K562 (cell line): ENCODE data around the gene LYVE1. TPM values are rescaled to one million over a fixed set of nuclear protein-coding genes. Genes with fewer than 3 reads are reported as not detected.

Source experiments
- ATAC-seq: fragments of 200-7000 bp; cut with Tn5 transposase; 3 replicates; pipeline ENCODE4 v1.9.1; 2020; ENCODE audit warnings: moderate library complexity
- BruUV-seq: library from RNA; stranded (reverse); fragments of 400-500 nt; replicated peaks from 2 replicates; lab custom pipeline; 2021; lab: Mats Ljungman, UMichigan
- CTCF ChIA-PET: fragments of 300-600 bp; formaldehyde crosslinking; extraction: SDS; loops from one replicate; lab custom pipeline; 2021; ENCODE audit warnings: low intra/inter-chr PET ratio; lab: Yijun Ruan, JAX
- POLR2A ChIA-PET: fragments of 300-600, 350-650 bp; sonication (Branson Sonifier 250); formaldehyde crosslinking; extraction: SDS; loops from one replicate; lab custom pipeline; 2021; ENCODE audit warnings: antibody characterized with exemption, inconsistent platforms; lab: Yijun Ruan, JAX
- DNase-seq, 4 experiments: peaks; one replicate each; pipeline versions ENCODE4 v3.0.0 to v3.0.0-alpha.2; 2011 to 2018; ENCODE audit warnings: low spot score in 3 of 4, mixed read lengths in 3 of 4; ENCODE audit errors: extremely low read depth in 1 of 4
- FAIRE-seq: peaks from 2 replicates; lab custom pipeline; 2011; peaks lifted over from hg19 to GRCh38; lab: Jason Lieb, UNC
- H2AFZ ChIP-seq: 2 replicates; pipeline ENCODE4 v1.6.0; 2011; ENCODE audit warnings: low read depth, low read length, control low read depth, inconsistent platforms
- H3K27ac ChIP-seq: fragments of 200-600 bp; 3 replicates; pipeline ENCODE4 v1.8.0; 2011; ENCODE audit warnings: low read depth, mild to moderate bottlenecking, control low read depth, inconsistent platforms, low read length, moderate library complexity, mixed read lengths; ENCODE audit errors: extremely low read depth
- H3K27me3 ChIP-seq, 2 experiments: fragments of 300-600 bp in 1 of 2; 2 replicates in 1 of 2; 3 replicates in 1 of 2; pipeline versions ENCODE4 v1.6.0 to v1.8.0; 2011; ENCODE audit warnings: inconsistent platforms in 2 of 2, low read length in 2 of 2, mild to moderate bottlenecking in 1 of 2, mixed read lengths in 1 of 2, moderate library complexity in 1 of 2; ENCODE audit not compliant: control insufficient read depth in 2 of 2, insufficient read depth in 2 of 2
- H3K36me3 ChIP-seq: fragments of 300-600 bp; 3 replicates; pipeline ENCODE4 v1.8.0; 2011; ENCODE audit warnings: mild to moderate bottlenecking, low read length, inconsistent platforms; ENCODE audit not compliant: control insufficient read depth, insufficient read depth
- H3K4me1 ChIP-seq, 2 experiments: fragments of 200-600 bp in 1 of 2; replicated peaks in 1 of 2; 2 replicates in 1 of 2; 3 replicates in 1 of 2; pipeline versions ENCODE4 v1.5.1 to v1.8.0; 2011; ENCODE audit warnings: inconsistent platforms in 2 of 2, low read length in 2 of 2, mild to moderate bottlenecking in 1 of 2, mixed read lengths in 1 of 2, moderate library complexity in 1 of 2; ENCODE audit not compliant: control insufficient read depth in 2 of 2, insufficient read depth in 2 of 2
- H3K4me2 ChIP-seq: 2 replicates; pipeline ENCODE4 v1.6.1; 2011; ENCODE audit warnings: low read length, control low read depth, inconsistent platforms, mixed read lengths; ENCODE audit not compliant: insufficient read depth
- H3K4me3 ChIP-seq: fragments of 200-600 bp; sonication (generic), shearing (Covaris generic); 2 replicates; pipeline ENCODE4 v1.5.1; 2016; ENCODE audit warnings: control low read depth, inconsistent platforms
- H3K79me2 ChIP-seq: fragments of 200-600 bp; 3 replicates; pipeline ENCODE4 v1.8.0; 2011; ENCODE audit warnings: low read length, inconsistent platforms; ENCODE audit not compliant: control insufficient read depth, insufficient read depth
- H3K9ac ChIP-seq, 2 experiments: 2 replicates each; pipeline versions ENCODE4 v1.6.0 to v1.6.1; 2011; ENCODE audit warnings: low read depth in 2 of 2, low read length in 2 of 2, control low read depth in 1 of 2, inconsistent platforms in 1 of 2, mild to moderate bottlenecking in 1 of 2, mixed read lengths in 1 of 2; ENCODE audit not compliant: insufficient read depth in 1 of 2
- H3K9me1 ChIP-seq: one replicate; pipeline ENCODE4 v1.6.0; 2011; ENCODE audit warnings: inconsistent platforms, mild to moderate bottlenecking, low read length, moderate library complexity; ENCODE audit not compliant: control insufficient read depth, insufficient read depth
- H3K9me3 ChIP-seq: replicated peaks from 2 replicates; pipeline ENCODE4 v1.5.1; 2011; ENCODE audit warnings: low read depth, low read length, inconsistent platforms; ENCODE audit not compliant: control insufficient read depth, insufficient read depth
- H4K20me1 ChIP-seq: replicated peaks from 2 replicates; pipeline ENCODE4 v1.6.1; 2011; ENCODE audit warnings: low read length, inconsistent platforms, mixed read lengths; ENCODE audit not compliant: control insufficient read depth, insufficient read depth
- HNRNPL ChIP-seq: fragments of 200-400 bp; formaldehyde crosslinking; IDR thresholded peaks from 2 replicates; pipeline ENCODE4 v1.6.1; 2017; ENCODE audit warnings: low read depth, mild to moderate bottlenecking, low read length
- MAFG ChIP-seq: fragments of 450-650 bp; conservative IDR thresholded peaks from 2 replicates; pipeline ENCODE4 v1.6.1; 2016; ENCODE audit warnings: missing genetic modification characterization, missing compliant biosample characterization
- THRAP3 ChIP-seq: fragments of 450-650 bp; IDR thresholded peaks from 2 replicates; pipeline ENCODE4 v1.6.1; 2016; ENCODE audit warnings: mild to moderate bottlenecking, inconsistent platforms, borderline replicate concordance
- ZBTB17 ChIP-seq: fragments of 450-650 bp; formaldehyde crosslinking; IDR thresholded peaks from 2 replicates; pipeline ENCODE4 v1.4.0; 2020; ENCODE audit warnings: mild to moderate bottlenecking
- ZKSCAN1 ChIP-seq: fragments of 150-350 bp; IDR thresholded peaks from 2 replicates; pipeline ENCODE4 v1.6.1; 2016; ENCODE audit warnings: low read depth, low read length
- WGBS: fragments of 100-300 bp; shearing (Covaris generic); methylation state at CpG from one replicate; pipeline ENCODE4 v1.1.6; 2016; ENCODE audit warnings: low coverage, mixed read lengths; ENCODE audit not compliant: insufficient coverage; ENCODE audit errors: missing lambda C conversion rate; 5-methylcytosine and 5-hydroxymethylcytosine counted together
- in situ Hi-C: fragments of 300-500 bp; cut with MboI; formaldehyde crosslinking; loops from 4 replicates; pipeline ENCODE4 v1.15.0; 2018; ENCODE audit warnings: inconsistent platforms, mixed read lengths
- intact Hi-C: fragments of 100-400 bp; cut with micrococcal nuclease; formaldehyde crosslinking; loops from 2 replicates; pipeline ENCODE4 v1.14.2; 2022
- polyA plus RNA-seq, 8 experiments: library from polyadenylated mRNA; depleted of rRNA in 4 of 8; stranded (reverse) in 5 of 8; unstranded in 3 of 8; fragments of >200 nt; fragmentation: Nextera tagmentation in 2 of 8; fragmentation: Illumina TruSeq in 1 of 8; extraction: Ambion mirVana in 2 of 8; extraction: Trizol in 1 of 8; gene quantifications; 2 replicates each; pipeline versions ENCODE4 v1.2.1 to v1.2.3, GENCODE V29; 2011 to 2014; ENCODE audit warnings: inconsistent platforms in 1 of 8, missing spikeins in 1 of 8
- total RNA-seq, 7 experiments: library from RNA; depleted of rRNA in 6 of 7; stranded (reverse); fragments of >200 nt in 6 of 7; fragmentation: Illumina TruSeq in 2 of 7; extraction: Trizol in 2 of 7; gene quantifications; 2 replicates each; pipeline versions ENCODE4 v1.2.1 to v1.2.3, GENCODE V29; 2011 to 2021; ENCODE audit warnings: low replicate concordance in 1 of 7
- TF ChIP-seq, protein P1 (sequence below): sonication (generic); formaldehyde crosslinking; IDR thresholded peaks from 2 replicates; pipeline ENCODE4 v1.8.0; 2022; ENCODE audit warnings: mild to moderate bottlenecking, missing genetic modification reagents
- TF ChIP-seq, protein P2 (sequence below): sonication (generic); formaldehyde crosslinking; IDR thresholded peaks from 2 replicates; pipeline ENCODE4 v1.9.0; 2022; ENCODE audit warnings: mild to moderate bottlenecking, missing genetic modification reagents
- TF ChIP-seq, protein P3 (sequence below): sonication (generic); formaldehyde crosslinking; IDR thresholded peaks from 2 replicates; pipeline ENCODE4 v1.8.1; 2023; ENCODE audit warnings: missing genetic modification reagents, mild to moderate bottlenecking, borderline replicate concordance

LYVE1 gene
- total and polyA plus RNA-seq, 9 of the 15 experiments (the other 6 are each of a cell fraction or from before 2014, with no cell fraction given) = 0.06 to 1.1 (median 0.14) TPM; not detected in 1

DNA sequence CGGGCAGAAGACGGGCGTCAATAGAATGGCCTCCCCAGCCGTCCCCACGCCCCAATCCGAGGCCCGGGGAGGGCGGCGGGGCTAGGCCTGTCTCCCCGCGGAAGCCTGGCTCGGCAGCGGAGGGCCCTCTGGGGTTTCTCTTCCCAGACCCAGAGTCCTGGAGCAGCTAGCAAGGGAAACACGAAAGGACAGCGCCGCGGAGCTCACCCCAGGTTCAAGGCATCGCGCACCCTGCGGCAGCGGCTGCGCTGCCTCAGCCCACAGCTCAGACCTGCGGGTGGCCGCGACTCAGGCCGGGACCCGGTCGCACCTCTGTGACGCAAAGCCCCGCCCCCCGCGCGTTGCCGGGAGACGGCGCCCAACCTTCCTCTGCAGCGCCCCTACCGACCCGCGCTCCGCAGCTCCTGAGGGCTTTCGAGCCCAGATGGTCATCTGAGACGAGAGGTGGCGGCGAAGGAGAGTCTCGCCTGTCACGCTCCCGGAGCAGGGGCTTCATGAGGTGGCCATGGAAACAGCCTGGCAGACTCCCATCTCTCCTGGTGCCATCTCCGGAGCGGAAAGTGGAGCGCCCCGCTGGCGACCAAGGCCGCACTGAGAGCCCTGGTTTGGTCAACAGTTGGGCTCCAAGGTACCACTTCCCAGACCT is 27.4 kb downstream of the LYVE1 start, which contains the start of gene RNF141 (continued):
- TF ChIP-seq, protein P1, sequence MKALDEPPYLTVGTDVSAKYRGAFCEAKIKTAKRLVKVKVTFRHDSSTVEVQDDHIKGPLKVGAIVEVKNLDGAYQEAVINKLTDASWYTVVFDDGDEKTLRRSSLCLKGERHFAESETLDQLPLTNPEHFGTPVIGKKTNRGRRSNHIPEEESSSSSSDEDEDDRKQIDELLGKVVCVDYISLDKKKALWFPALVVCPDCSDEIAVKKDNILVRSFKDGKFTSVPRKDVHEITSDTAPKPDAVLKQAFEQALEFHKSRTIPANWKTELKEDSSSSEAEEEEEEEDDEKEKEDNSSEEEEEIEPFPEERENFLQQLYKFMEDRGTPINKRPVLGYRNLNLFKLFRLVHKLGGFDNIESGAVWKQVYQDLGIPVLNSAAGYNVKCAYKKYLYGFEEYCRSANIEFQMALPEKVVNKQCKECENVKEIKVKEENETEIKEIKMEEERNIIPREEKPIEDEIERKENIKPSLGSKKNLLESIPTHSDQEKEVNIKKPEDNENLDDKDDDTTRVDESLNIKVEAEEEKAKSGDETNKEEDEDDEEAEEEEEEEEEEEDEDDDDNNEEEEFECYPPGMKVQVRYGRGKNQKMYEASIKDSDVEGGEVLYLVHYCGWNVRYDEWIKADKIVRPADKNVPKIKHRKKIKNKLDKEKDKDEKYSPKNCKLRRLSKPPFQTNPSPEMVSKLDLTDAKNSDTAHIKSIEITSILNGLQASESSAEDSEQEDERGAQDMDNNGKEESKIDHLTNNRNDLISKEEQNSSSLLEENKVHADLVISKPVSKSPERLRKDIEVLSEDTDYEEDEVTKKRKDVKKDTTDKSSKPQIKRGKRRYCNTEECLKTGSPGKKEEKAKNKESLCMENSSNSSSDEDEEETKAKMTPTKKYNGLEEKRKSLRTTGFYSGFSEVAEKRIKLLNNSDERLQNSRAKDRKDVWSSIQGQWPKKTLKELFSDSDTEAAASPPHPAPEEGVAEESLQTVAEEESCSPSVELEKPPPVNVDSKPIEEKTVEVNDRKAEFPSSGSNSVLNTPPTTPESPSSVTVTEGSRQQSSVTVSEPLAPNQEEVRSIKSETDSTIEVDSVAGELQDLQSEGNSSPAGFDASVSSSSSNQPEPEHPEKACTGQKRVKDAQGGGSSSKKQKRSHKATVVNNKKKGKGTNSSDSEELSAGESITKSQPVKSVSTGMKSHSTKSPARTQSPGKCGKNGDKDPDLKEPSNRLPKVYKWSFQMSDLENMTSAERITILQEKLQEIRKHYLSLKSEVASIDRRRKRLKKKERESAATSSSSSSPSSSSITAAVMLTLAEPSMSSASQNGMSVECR (CRISPR knock-in tag) = peak; percentile 87
- TF ChIP-seq, protein P2, sequence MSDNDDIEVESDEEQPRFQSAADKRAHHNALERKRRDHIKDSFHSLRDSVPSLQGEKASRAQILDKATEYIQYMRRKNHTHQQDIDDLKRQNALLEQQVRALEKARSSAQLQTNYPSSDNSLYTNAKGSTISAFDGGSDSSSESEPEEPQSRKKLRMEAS = peak; percentile 61
- TF ChIP-seq HNRNPL = peak; percentile 45; the same call in 1 of the 2 replicates
- TF ChIP-seq, all 486 proteins: peak for 136

DNA sequence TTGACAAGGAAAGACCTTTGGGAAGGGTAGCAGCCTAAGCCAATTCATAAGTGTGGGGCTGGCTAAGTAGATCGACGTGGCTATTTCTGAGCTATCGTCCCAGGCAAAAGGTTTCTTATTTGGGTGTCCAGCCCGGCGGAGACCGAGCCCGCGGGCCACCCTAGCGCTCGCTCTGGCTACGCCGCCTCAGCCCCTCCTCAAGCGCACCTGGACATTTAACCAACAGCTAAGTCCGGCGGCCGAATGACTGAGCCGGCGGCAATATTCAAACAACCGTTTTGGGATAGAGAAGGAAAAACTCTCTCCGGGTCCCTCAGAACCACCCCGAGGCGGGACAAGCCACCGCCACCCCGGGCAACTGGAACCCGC is 27.9 kb downstream of the LYVE1 start:
- H3K4me2 ChIP-seq = peak overlapping the region; percentile 93
- in situ Hi-C loops (no loop called here), intact Hi-C loops (loop anchor here (2.0 kb wide), 1 partner anchor 134 kb away; no protein-coding TSS in a partner anchor)
- WGBS = under 1% methylated on average over 22 of the region's 25 CpGs
- peaks cover 15% of the 10 kb centered on the region for H3K79me2 ChIP-seq
- H3K4me3 ChIP-seq = peak overlapping the region; percentile 74
- peak overlapping the region; percentile 99 for H2AFZ ChIP-seq
- H3K9ac ChIP-seq = peak overlapping the region; percentile 83 to 96
- peaks cover 8 to 11% of the 10 kb centered on the region in 2 experiments; a peak in 4 of 5 replicates for H3K4me1 ChIP-seq
- ChIA-PET CTCF (interaction anchor here (0.6 kb wide), 1 partner anchor 135 kb away, joined by 4 read pairs; no protein-coding TSS in a partner anchor), POLR2A (interaction anchor here (0.6 to 1.8 kb wide), 16 partner anchors 9 to 210 kb away, joined by 3 to 11 read pairs (median 4); partner anchors contain the start of gene CTR9)
- H3K9me3 ChIP-seq = no peaks in the 10 kb centered on the region
- H3K9me1 ChIP-seq = no peaks in the 10 kb centered on the region
- H3K27ac ChIP-seq = peak overlapping the region; percentile 86
- H4K20me1 ChIP-seq = no peaks in the 10 kb centered on the region
- no TSS peak for BruUV-seq
- peak in 3 of 4 experiments; percentile 39 to 63 (median 48) for DNase-seq
- ATAC-seq = peak; percentile 79
- no peak for TF ChIP-seq MAFG
- TF ChIP-seq THRAP3 = no peak
- TF ChIP-seq, protein P3, sequence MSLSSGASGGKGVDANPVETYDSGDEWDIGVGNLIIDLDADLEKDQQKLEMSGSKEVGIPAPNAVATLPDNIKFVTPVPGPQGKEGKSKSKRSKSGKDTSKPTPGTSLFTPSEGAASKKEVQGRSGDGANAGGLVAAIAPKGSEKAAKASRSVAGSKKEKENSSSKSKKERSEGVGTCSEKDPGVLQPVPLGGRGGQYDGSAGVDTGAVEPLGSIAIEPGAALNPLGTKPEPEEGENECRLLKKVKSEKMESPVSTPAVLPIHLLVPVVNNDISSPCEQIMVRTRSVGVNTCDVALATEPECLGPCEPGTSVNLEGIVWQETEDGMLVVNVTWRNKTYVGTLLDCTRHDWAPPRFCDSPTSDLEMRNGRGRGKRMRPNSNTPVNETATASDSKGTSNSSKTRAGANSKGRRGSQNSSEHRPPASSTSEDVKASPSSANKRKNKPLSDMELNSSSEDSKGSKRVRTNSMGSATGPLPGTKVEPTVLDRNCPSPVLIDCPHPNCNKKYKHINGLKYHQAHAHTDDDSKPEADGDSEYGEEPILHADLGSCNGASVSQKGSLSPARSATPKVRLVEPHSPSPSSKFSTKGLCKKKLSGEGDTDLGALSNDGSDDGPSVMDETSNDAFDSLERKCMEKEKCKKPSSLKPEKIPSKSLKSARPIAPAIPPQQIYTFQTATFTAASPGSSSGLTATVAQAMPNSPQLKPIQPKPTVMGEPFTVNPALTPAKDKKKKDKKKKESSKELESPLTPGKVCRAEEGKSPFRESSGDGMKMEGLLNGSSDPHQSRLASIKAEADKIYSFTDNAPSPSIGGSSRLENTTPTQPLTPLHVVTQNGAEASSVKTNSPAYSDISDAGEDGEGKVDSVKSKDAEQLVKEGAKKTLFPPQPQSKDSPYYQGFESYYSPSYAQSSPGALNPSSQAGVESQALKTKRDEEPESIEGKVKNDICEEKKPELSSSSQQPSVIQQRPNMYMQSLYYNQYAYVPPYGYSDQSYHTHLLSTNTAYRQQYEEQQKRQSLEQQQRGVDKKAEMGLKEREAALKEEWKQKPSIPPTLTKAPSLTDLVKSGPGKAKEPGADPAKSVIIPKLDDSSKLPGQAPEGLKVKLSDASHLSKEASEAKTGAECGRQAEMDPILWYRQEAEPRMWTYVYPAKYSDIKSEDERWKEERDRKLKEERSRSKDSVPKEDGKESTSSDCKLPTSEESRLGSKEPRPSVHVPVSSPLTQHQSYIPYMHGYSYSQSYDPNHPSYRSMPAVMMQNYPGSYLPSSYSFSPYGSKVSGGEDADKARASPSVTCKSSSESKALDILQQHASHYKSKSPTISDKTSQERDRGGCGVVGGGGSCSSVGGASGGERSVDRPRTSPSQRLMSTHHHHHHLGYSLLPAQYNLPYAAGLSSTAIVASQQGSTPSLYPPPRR (CRISPR knock-in tag) = 0 out of 2 replicates have a peak, but pooled peaks have one; percentile 17
- peak; percentile 1; the same call in 1 of the 2 replicates for TF ChIP-seq ZKSCAN1
- 0 out of 2 replicates have a peak, but pooled peaks have one; percentile 7 for TF ChIP-seq ZBTB17 (CRISPR knock-in tag)
- H3K27me3 ChIP-seq = no peaks in the 10 kb centered on the region
- no peak for FAIRE-seq
- H3K36me3 ChIP-seq = no peaks in the 10 kb centered on the region
